HepG2 (cell line): ENCODE measurements around the gene CTNND2.

Source experiments
- ATF1 ChIP-seq: IDR thresholded peaks from 2 replicates; pipeline ENCODE4 v1.6.1; 2016; ENCODE audit warnings: mild to moderate bottlenecking, control low read depth
- BCL6 ChIP-seq: IDR thresholded peaks from 2 replicates; pipeline ENCODE4 v1.6.1; 2016; ENCODE audit warnings: missing genetic modification reagents, missing compliant biosample characterization
- TF ChIP-seq, protein P1 (sequence below): sonication (generic); formaldehyde crosslinking; IDR thresholded peaks from 2 replicates; pipeline ENCODE4 v1.5.0; 2020; ENCODE audit warnings: mild to moderate bottlenecking, missing genetic modification reagents, moderate library complexity

- TF ChIP-seq BCL6 (CRISPR knock-in tag) (no peak), ATF1 (no peak)
- TF ChIP-seq, protein P1, sequence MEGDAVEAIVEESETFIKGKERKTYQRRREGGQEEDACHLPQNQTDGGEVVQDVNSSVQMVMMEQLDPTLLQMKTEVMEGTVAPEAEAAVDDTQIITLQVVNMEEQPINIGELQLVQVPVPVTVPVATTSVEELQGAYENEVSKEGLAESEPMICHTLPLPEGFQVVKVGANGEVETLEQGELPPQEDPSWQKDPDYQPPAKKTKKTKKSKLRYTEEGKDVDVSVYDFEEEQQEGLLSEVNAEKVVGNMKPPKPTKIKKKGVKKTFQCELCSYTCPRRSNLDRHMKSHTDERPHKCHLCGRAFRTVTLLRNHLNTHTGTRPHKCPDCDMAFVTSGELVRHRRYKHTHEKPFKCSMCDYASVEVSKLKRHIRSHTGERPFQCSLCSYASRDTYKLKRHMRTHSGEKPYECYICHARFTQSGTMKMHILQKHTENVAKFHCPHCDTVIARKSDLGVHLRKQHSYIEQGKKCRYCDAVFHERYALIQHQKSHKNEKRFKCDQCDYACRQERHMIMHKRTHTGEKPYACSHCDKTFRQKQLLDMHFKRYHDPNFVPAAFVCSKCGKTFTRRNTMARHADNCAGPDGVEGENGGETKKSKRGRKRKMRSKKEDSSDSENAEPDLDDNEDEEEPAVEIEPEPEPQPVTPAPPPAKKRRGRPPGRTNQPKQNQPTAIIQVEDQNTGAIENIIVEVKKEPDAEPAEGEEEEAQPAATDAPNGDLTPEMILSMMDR = no peak
These were observed 258.1 kb downstream of the CTNND2 start for GRCh38 chr5:11646141-11646540.
